ENCODE measurements around the gene TEF. TPM values are rescaled to one million over a fixed set of nuclear protein-coding genes. Genes with fewer than 3 reads are reported as not detected.

The TEF gene
- total and polyA plus RNA-seq, 9 of the 15 experiments (the other 6 are each of a cell fraction or from before 2014, with no cell fraction given) = 0.04 to 3.1 (median 1.2) TPM

DNA sequence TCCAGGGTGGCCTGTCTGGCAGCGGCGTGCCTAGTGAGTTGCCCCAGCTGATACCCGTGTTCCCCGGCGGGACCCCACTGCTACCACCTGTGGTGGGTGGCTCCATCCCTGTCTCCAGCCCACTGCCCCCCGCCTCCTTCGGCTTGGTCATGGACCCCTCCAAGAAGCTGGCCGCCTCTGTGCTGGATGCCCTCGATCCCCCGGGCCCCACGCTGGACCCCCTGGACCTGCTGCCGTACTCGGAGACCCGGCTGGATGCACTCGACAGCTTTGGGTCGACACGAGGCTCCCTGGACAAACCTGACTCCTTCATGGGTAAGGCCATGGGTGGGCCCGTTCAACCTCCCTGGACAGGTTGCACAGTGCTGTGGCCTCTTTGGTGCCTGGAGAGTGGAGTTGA, 41.9 kb upstream of the TEF start:
- Histone ChIP-seq H3K36me3 (ENCODE audit: control insufficient read depth, insufficient read depth, low read length) (peaks cover 60% of the 10 kb centered on the region; the same call in 2 of the 3 replicates), H3K9me1 (ENCODE audit: control insufficient read depth, insufficient read depth, low read length) (no peaks in the 10 kb centered on the region), H4K20me1 (replicated peaks; ENCODE audit: control insufficient read depth, insufficient read depth, low read length) (no peaks in the 10 kb centered on the region), H3K9ac (ENCODE audit: insufficient read depth in 1 of 2, low read depth in 2 of 2, low read length in 2 of 2) (no peak overlapping the region), H3K79me2 (ENCODE audit: control insufficient read depth, insufficient read depth, low read length) (no peaks in the 10 kb centered on the region), H3K9me3 (replicated peaks; ENCODE audit: control insufficient read depth, insufficient read depth, low read depth, low read length) (no peaks in the 10 kb centered on the region), H2AFZ (ENCODE audit: low read depth, low read length) (no peak overlapping the region), H3K27ac (ENCODE audit: extremely low read depth, low read depth, low read length) (no peak overlapping the region), H3K27me3 (ENCODE audit: control insufficient read depth in 2 of 2, insufficient read depth in 2 of 2, low read length in 2 of 2) (no peaks in the 10 kb centered on the region), H3K4me3 (no peak overlapping the region), H3K4me1 (replicated peaks in 1 of 2; ENCODE audit: control insufficient read depth in 2 of 2, insufficient read depth in 2 of 2, low read length in 2 of 2) (no peaks in the 10 kb centered on the region), H3K4me2 (ENCODE audit: insufficient read depth, low read length) (no peak overlapping the region)
- ChIA-PET CTCF (ENCODE audit: low intra/inter-chr PET ratio) (no interaction called here), POLR2A (interaction anchor here (0.6 kb wide), 1 partner anchor 40 kb away, joined by 3 read pairs; no protein-coding TSS in a partner anchor)
- ATAC-seq (no peak), FAIRE-seq (no peak), DNase-seq (ENCODE audit: extremely low read depth in 1 of 4, low spot score in 3 of 4) (no peak)
- intact Hi-C loops (cut with micrococcal nuclease) = no loop called here
- in situ Hi-C loops (cut with MboI) = no loop called here
- WGBS (ENCODE audit: insufficient coverage, low coverage, missing lambda C conversion rate) = 100% methylated on average over 2 of the region's 18 CpGs
- no TSS peak for BruUV-seq (replicated peaks)
- no peak for TF ChIP-seq CCNT2 (IDR thresholded peaks at IDR 0.05; ENCODE audit: borderline replicate concordance, extremely low read depth, insufficient read length, low read depth, low read length)
- no peak for TF ChIP-seq ZNF140 (CRISPR knock-in tag; IDR thresholded peaks at IDR 0.05)
- no peak for TF ChIP-seq SPI1 (IDR thresholded peaks at IDR 0.05; ENCODE audit: borderline replicate concordance, low read depth, low read length)
- TF ChIP-seq HNRNPH1 (optimal IDR thresholded peaks at IDR 0.05; ENCODE audit: low read depth, low read length) = no peak
- no peak for TF ChIP-seq KAT8 (IDR thresholded peaks at IDR 0.05; ENCODE audit: low read depth)
- TF ChIP-seq, protein P1, sequence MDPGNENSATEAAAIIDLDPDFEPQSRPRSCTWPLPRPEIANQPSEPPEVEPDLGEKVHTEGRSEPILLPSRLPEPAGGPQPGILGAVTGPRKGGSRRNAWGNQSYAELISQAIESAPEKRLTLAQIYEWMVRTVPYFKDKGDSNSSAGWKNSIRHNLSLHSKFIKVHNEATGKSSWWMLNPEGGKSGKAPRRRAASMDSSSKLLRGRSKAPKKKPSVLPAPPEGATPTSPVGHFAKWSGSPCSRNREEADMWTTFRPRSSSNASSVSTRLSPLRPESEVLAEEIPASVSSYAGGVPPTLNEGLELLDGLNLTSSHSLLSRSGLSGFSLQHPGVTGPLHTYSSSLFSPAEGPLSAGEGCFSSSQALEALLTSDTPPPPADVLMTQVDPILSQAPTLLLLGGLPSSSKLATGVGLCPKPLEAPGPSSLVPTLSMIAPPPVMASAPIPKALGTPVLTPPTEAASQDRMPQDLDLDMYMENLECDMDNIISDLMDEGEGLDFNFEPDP (CRISPR knock-in tag; IDR thresholded peaks at IDR 0.05) = no peak
- no peak for TF ChIP-seq HDAC1 (IDR thresholded peaks at IDR 0.05)
- TF ChIP-seq, protein P2, sequence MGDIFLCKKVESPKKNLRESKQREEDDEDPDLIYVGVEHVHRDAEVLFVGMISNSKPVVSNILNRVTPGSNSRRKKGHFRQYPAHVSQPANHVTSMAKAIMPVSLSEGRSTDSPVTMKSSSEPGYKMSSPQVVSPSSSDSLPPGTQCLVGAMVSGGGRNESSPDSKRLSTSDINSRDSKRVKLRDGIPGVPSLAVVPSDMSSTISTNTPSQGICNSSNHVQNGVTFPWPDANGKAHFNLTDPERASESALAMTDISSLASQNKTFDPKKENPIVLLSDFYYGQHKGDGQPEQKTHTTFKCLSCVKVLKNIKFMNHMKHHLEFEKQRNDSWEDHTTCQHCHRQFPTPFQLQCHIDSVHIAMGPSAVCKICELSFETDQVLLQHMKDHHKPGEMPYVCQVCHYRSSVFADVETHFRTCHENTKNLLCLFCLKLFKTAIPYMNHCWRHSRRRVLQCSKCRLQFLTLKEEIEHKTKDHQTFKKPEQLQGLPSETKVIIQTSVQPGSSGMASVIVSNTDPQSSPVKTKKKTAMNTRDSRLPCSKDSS (IDR thresholded peaks at IDR 0.05; ENCODE audit: low read depth, partially characterized antibody) = no peak
